CD4-positive, CD25-positive, alpha-beta regulatory T cell (primary cell): ENCODE measurements around the gene ALKBH4. TPM values are rescaled to one million over a fixed set of nuclear protein-coding genes. Genes with fewer than 3 reads are reported as not detected.
"Not testable (repeated sequence)": the region's sequence is repeated elsewhere in the genome, so short reads cannot be mapped to it uniquely, and the experiment has no call there.

Experiments
- ATAC-seq, 2 donors: fragments of 150-1000 bp; cut with Tn5 transposase; one replicate each; pipeline ENCODE4 v1.10.0; 2021; ENCODE audit warnings: low read depth in 2 of 2, moderate number of reproducible peaks in 2 of 2, moderate library complexity in 1 of 2
- DNase-seq, 3 donors: peaks; one replicate each; pipeline versions ENCODE4 v3.0.0 to v3.0.0-alpha.2; 2012 to 2022; ENCODE audit warnings: mixed read lengths in 1 of 3
- H3K27ac ChIP-seq: one replicate; pipeline ENCODE4 v1.7.0; 2013; ENCODE audit warnings: mild to moderate bottlenecking, low read length; ENCODE audit not compliant: insufficient read depth, poor library complexity, severe bottlenecking
- H3K27me3 ChIP-seq: one replicate; pipeline ENCODE4 v1.7.0; 2013; ENCODE audit warnings: low read length; ENCODE audit not compliant: control insufficient read depth, insufficient read depth
- H3K36me3 ChIP-seq: one replicate; pipeline ENCODE4 v1.7.0; 2013; ENCODE audit warnings: mild to moderate bottlenecking, low read length, moderate library complexity; ENCODE audit not compliant: control insufficient read depth, insufficient read depth
- H3K4me1 ChIP-seq: 2 replicates; pipeline ENCODE4 v1.7.0; 2013; ENCODE audit warnings: mild to moderate bottlenecking, low read length; ENCODE audit not compliant: insufficient read depth, control insufficient read depth, poor library complexity, severe bottlenecking
- H3K4me3 ChIP-seq: one replicate; pipeline ENCODE4 v1.7.0; 2013; ENCODE audit warnings: low read depth, mild to moderate bottlenecking, low read length, moderate library complexity
- H3K9me3 ChIP-seq, 2 experiments: 1 replicate in 1 of 2; 2 replicates in 1 of 2; pipeline ENCODE4 v1.7.0; 2013; ENCODE audit warnings: low read length in 2 of 2, mild to moderate bottlenecking in 1 of 2, moderate library complexity in 1 of 2; ENCODE audit not compliant: control insufficient read depth in 2 of 2
- H3K27ac Mint-ChIP-seq, 3 donors: one replicate each; pipeline ENCODE4 v1.8.0; 2020 to 2022; ENCODE audit warnings: mild to moderate bottlenecking in 3 of 3, mixed read lengths in 3 of 3, moderate library complexity in 2 of 3
- H3K27me3 Mint-ChIP-seq: one replicate; pipeline ENCODE4 v1.8.0; 2022; ENCODE audit warnings: mild to moderate bottlenecking, mixed read lengths
- H3K36me3 Mint-ChIP-seq: one replicate; pipeline ENCODE4 v1.8.0; 2020; ENCODE audit warnings: mixed read lengths
- H3K4me1 Mint-ChIP-seq, 4 donors: one replicate each; pipeline ENCODE4 v1.8.0; 2020 to 2022; ENCODE audit warnings: mixed read lengths in 4 of 4, mild to moderate bottlenecking in 1 of 4
- H3K4me3 Mint-ChIP-seq, 4 donors: one replicate each; pipeline ENCODE4 v1.8.0; 2020 to 2022; ENCODE audit warnings: mild to moderate bottlenecking in 4 of 4, mixed read lengths in 4 of 4, moderate library complexity in 3 of 4
- H3K9me3 Mint-ChIP-seq, 7 donors: one replicate each; pipeline ENCODE4 v1.8.0; 2020 to 2022; ENCODE audit warnings: mixed read lengths in 7 of 7, mild to moderate bottlenecking in 3 of 7, moderate library complexity in 2 of 7
- polyA plus RNA-seq, 4 donors: library from polyadenylated mRNA; unstranded; fragments of 300-500 nt; fragmentation: Illumina TruSeq; gene quantifications; one replicate each; pipeline ENCODE4 v1.2.3, GENCODE V29; 2021
- total RNA-seq: library from RNA; stranded (reverse); gene quantifications from one replicate; pipeline ENCODE4 v1.2.3, GENCODE V29; 2022

ALKBH4 gene
- total and polyA plus RNA-seq, 5 donors from 2014 or later: 7.4 to 20.6 (median 18.5) TPM

DNA sequence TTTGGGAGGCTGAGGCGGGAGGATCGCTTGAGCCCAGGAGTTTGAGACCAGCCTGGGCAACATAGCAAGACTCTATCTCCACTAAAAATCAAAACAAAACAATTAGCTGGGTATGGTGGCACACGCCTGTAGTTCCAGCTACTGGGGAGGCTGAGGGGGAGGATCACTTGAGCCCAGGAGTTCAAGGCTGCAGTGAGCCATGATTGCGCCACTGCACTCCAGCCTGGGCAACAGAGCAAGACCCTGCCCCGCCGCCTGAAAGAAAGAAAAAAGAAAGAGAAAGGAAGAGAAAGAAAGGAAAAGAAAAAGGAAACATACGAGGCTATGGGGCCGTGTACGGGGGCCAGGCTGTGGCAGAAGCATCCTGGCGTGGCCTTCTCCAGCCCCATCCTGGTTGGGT, 9.7 kb downstream of the ALKBH4 start:
- H3K4me3 Mint-ChIP-seq, H3K27me3 ChIP-seq, H3K4me3 ChIP-seq, H3K27me3 Mint-ChIP-seq, H3K9me3 ChIP-seq, H3K36me3 Mint-ChIP-seq, H3K4me1 Mint-ChIP-seq, H3K9me3 Mint-ChIP-seq, H3K4me1 ChIP-seq, H3K27ac Mint-ChIP-seq, DNase-seq, ATAC-seq, H3K27ac ChIP-seq: not testable (repeated sequence)
- H3K36me3 ChIP-seq: peaks cover 27% of the 10 kb centered on the region

DNA sequence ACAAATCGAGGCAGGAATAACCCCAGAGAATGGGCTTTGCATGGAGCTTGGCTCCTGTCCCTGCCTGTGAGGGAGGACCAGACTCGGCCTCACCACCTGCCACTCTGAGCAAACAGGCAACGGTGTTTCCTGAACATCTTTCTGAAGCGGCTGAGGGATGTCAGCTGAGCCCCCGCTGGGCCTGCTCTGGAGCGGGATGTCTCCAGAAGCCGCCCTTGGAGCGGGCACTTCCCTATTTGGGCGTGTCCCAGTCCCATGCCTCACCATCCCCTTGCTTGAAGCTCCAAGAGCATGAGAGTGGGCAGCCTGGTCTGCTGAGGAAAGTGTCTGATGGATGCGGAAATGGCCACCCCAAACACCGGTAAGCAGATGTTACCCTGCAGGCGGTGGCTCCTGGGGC, 10.2 kb downstream of the ALKBH4 start:
- H3K36me3 Mint-ChIP-seq: no peaks in the 10 kb centered on the region
- DNase-seq: no peak
- ATAC-seq: no peak
- H3K9me3 ChIP-seq: no peaks in the 10 kb centered on the region
- H3K27ac ChIP-seq: no peak overlapping the region
- H3K36me3 ChIP-seq: peaks cover 26% of the 10 kb centered on the region
- H3K4me1 Mint-ChIP-seq: peaks cover 0 to 2% (median 0%) of the 10 kb centered on the region in 4 donors
- no peaks in the 10 kb centered on the region for H3K27me3 Mint-ChIP-seq
- no peak overlapping the region for H3K27ac Mint-ChIP-seq
- no peaks in the 10 kb centered on the region for H3K9me3 Mint-ChIP-seq
- H3K4me3 Mint-ChIP-seq: no peak overlapping the region
- H3K27me3 ChIP-seq: no peaks in the 10 kb centered on the region
- no peaks in the 10 kb centered on the region for H3K4me1 ChIP-seq
- H3K4me3 ChIP-seq: no peak overlapping the region

DNA sequence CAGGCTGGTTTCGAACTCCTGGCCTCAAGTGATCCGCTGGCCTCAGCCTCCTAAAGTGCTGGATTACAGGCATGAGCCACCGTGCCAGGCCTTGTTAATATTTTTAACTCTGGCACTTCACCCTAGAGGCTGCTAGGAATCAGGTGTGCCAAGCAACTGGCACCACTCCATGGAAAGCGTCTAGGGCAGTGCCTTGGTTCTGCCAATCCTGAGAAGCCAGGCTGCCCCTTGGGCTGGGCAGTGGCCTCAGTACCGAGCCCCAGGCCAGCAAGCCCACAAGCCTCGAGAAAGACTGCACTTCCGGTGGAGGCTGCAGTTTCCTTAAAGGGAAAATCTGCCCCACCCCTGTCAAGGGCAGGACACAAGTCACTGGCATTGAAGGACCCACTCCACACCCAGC, 11.3 kb downstream of the ALKBH4 start:
- no peaks in the 10 kb centered on the region for H3K36me3 Mint-ChIP-seq
- H3K27me3 Mint-ChIP-seq: no peaks in the 10 kb centered on the region
- DNase-seq (no peak), ATAC-seq (no peak)
- H3K4me1 ChIP-seq: no peaks in the 10 kb centered on the region
- H3K27ac ChIP-seq: no peak overlapping the region
- H3K36me3 ChIP-seq: peaks cover 21% of the 10 kb centered on the region
- no peaks in the 10 kb centered on the region for H3K9me3 Mint-ChIP-seq
- H3K4me3 Mint-ChIP-seq: no peak overlapping the region
- no peak overlapping the region for H3K4me3 ChIP-seq
- no peak overlapping the region for H3K27ac Mint-ChIP-seq
- no peaks in the 10 kb centered on the region for H3K9me3 ChIP-seq
- H3K27me3 ChIP-seq: no peaks in the 10 kb centered on the region
- peaks cover 0 to 2% (median 0%) of the 10 kb centered on the region in 4 donors for H3K4me1 Mint-ChIP-seq

DNA sequence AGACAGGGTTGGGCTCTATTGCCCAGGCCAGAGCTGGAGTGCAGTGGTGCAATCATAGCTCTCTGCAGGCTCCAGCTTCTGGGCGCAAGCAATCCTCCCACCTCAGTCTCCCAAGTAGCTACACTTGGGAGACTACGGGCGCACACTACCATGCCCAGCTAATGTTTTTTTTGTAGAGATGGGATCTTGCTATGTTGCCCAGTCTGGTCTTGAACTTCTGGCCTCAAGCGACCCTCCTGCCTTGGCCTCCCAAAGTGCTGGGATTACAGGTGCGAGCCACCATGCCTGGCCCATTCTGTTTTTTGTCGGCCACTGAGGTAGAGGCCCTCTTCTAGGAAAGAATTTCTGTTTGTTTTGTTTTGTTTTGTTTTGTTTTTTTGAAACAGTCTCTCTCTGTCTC, 12.2 kb downstream of the ALKBH4 start:
- H3K4me1 ChIP-seq: no peaks in the 10 kb centered on the region
- Mint-ChIP-seq H3K36me3 (no peaks in the 10 kb centered on the region), H3K4me1 (peaks cover 0 to 2% (median 0%) of the 10 kb centered on the region in 4 donors), H3K27ac (no peak overlapping the region), H3K27me3 (no peaks in the 10 kb centered on the region), H3K9me3 (no peaks in the 10 kb centered on the region), H3K4me3 (no peak overlapping the region)
- H3K27me3 ChIP-seq: no peaks in the 10 kb centered on the region
- DNase-seq (no peak), ATAC-seq (no peak)
- H3K27ac ChIP-seq: no peak overlapping the region
- H3K36me3 ChIP-seq: peaks cover 12% of the 10 kb centered on the region
- H3K4me3 ChIP-seq: no peak overlapping the region
- H3K9me3 ChIP-seq: no peaks in the 10 kb centered on the region

DNA sequence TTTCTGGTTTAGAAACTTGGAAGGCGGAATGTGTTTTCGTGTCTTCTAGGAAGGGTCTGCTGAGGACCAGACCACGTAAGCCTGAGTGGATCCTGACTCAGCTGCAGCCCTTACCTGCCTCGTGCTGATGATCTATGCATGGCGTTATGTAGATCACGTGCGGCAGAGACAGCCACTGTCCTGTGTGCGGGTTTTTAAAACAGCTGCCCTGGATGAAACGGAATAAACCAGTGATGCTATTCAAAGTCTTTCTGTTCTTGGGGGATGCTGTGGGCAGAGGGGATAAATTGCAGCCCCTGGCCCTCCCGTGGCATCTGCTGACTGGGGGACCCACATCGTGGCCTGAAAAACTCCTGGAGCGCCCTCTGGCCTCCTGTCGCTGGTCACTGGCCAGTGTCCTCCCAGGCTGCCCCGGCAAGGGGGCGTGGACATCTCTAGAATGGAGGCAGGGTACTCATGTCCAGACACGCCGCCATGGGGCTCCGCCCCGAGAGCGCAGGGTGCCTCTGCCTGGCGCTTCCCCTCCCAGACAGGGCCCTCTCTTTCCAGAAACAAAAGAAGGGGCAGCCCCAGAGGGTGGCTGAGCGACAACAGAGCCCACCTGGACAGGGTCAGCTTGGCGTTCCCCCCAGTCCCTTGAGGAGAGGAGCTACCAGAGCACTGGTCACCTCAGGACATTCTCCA, 13.2 kb downstream of the ALKBH4 start:
- no peak overlapping the region for H3K4me3 ChIP-seq
- H3K9me3 ChIP-seq: no peaks in the 10 kb centered on the region
- no peak for DNase-seq
- no peaks in the 10 kb centered on the region for H3K27me3 ChIP-seq
- Mint-ChIP-seq H3K4me3 (no peak overlapping the region), H3K27me3 (no peaks in the 10 kb centered on the region), H3K9me3 (no peaks in the 10 kb centered on the region), H3K36me3 (no peaks in the 10 kb centered on the region), H3K4me1 (peaks cover 0 to 2% (median 0%) of the 10 kb centered on the region in 4 donors), H3K27ac (no peak overlapping the region)
- peaks cover 10% of the 10 kb centered on the region for H3K36me3 ChIP-seq
- ATAC-seq: no peak
- no peaks in the 10 kb centered on the region for H3K4me1 ChIP-seq
- H3K27ac ChIP-seq: no peak overlapping the region

DNA sequence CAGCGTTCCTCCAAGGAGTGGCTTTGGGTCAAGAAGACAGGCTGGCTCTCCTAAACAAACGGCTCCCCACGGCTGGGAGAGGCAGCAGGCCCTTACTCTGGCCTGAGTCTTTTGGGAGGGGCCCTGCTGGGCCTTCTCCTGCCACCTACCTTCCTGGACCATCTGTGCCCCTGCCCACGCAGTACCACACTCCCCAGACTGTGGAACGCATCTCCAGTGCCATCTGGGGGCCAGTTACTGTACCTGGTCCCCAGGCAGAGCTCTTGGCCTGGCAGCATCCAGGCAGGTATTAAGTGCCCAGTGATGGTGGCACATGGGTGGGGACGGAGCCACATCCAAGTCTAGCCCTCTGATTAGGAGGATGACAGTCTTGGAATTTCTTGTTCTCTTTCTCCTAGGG, 14.4 kb downstream of the ALKBH4 start:
- Histone ChIP-seq H3K4me3 (no peak overlapping the region), H3K27me3 (no peaks in the 10 kb centered on the region), H3K36me3 (peaks cover 7% of the 10 kb centered on the region), H3K27ac (no peak overlapping the region), H3K4me1 (no peaks in the 10 kb centered on the region), H3K9me3 (no peaks in the 10 kb centered on the region)
- H3K27ac Mint-ChIP-seq: peak overlapping the region in 1 of 3 donors; percentile 60
- DNase-seq (peak; percentile 24 to 53 (median 48)), ATAC-seq (peak; percentile 74 to 82)
- no peaks in the 10 kb centered on the region for H3K36me3 Mint-ChIP-seq
- peaks cover 0 to 2% (median 0%) of the 10 kb centered on the region in 4 donors for H3K4me1 Mint-ChIP-seq
- H3K4me3 Mint-ChIP-seq: no peak overlapping the region
- no peaks in the 10 kb centered on the region for H3K9me3 Mint-ChIP-seq
- no peaks in the 10 kb centered on the region for H3K27me3 Mint-ChIP-seq

DNA sequence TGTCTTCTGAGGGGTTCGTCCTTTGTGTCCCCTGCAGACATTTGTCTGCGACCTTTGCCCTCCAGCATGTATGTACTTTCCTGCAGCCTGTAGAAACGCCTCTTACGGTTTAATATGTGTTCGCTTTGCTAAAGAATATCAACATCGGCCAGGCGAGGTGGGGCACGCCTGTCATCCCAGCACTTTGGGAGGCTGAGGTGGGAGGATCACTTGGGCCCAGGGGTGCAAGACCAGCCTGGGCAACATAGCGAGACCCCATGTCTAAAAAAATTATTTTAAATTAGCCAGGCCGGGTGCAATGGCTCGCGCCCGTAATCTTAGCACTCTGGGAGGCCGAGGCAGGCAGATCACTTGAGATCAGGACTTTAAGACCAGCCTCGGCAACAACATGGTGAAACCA, 15.5 kb downstream of the ALKBH4 start:
- no peak overlapping the region for H3K27ac Mint-ChIP-seq
- H3K4me1 ChIP-seq: no peaks in the 10 kb centered on the region
- no peak overlapping the region for H3K4me3 ChIP-seq
- no peaks in the 10 kb centered on the region for H3K27me3 ChIP-seq
- peaks cover 0 to 2% (median 1%) of the 10 kb centered on the region in 4 donors for H3K4me1 Mint-ChIP-seq
- DNase-seq (no peak), ATAC-seq (no peak)
- no peaks in the 10 kb centered on the region for H3K27me3 Mint-ChIP-seq
- no peaks in the 10 kb centered on the region for H3K9me3 ChIP-seq
- no peak overlapping the region for H3K4me3 Mint-ChIP-seq
- peaks cover 3% of the 10 kb centered on the region for H3K36me3 Mint-ChIP-seq
- no peak overlapping the region for H3K27ac ChIP-seq
- H3K9me3 Mint-ChIP-seq: no peaks in the 10 kb centered on the region
- peaks cover 7% of the 10 kb centered on the region for H3K36me3 ChIP-seq

DNA sequence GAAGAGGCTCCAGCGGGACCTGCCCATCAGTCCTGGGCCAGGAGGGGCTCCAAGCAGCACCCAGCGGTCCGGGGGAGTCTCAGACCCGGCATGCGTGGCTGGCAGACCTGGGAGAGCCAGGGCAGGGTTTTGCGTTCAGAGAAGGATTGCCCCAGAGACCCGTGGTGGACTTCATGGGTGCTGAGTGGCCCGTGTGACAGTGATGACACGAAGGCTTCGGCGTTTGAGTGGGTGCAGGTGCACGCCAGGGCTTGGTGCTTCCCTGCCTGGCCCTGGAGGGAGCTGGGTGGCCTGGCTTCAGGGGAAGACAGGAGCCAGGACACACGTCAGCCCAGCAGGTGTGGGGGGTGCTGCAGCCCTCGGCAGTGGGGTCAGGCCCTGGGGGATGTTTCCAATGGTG, 17.4 kb downstream of the ALKBH4 start:
- Mint-ChIP-seq H3K4me1 (peaks cover 0 to 4% (median 1%) of the 10 kb centered on the region in 4 donors), H3K36me3 (peaks cover 3% of the 10 kb centered on the region), H3K4me3 (no peak overlapping the region), H3K27ac (no peak overlapping the region), H3K9me3 (no peaks in the 10 kb centered on the region), H3K27me3 (no peaks in the 10 kb centered on the region)
- Histone ChIP-seq H3K4me1 (no peaks in the 10 kb centered on the region), H3K36me3 (peaks cover 7% of the 10 kb centered on the region), H3K27me3 (no peaks in the 10 kb centered on the region), H3K27ac (no peak overlapping the region), H3K4me3 (no peak overlapping the region), H3K9me3 (no peaks in the 10 kb centered on the region)
- DNase-seq: no peak
- ATAC-seq: no peak
